GM12865 (cell line): Measurements from ENCODE around the gene PNKD.

Experiments
- DNase-seq: peaks from one replicate; pipeline ENCODE4 v3.0.0; 2010; ENCODE audit warnings: low read depth
- H3K4me3 ChIP-seq: 2 replicates; pipeline ENCODE4 v1.5.1; 2011; ENCODE audit warnings: mild to moderate bottlenecking, low read depth, low read length, control low read depth
- TF ChIP-seq, protein P1 (sequence below): IDR thresholded peaks from 2 replicates; pipeline ENCODE4 v1.5.1; 2011; ENCODE audit warnings: low read length, control low read depth, low read depth, inconsistent platforms; ENCODE audit not compliant: insufficient read depth; ENCODE audit errors: missing control alignments

Gene PNKD

DNA sequence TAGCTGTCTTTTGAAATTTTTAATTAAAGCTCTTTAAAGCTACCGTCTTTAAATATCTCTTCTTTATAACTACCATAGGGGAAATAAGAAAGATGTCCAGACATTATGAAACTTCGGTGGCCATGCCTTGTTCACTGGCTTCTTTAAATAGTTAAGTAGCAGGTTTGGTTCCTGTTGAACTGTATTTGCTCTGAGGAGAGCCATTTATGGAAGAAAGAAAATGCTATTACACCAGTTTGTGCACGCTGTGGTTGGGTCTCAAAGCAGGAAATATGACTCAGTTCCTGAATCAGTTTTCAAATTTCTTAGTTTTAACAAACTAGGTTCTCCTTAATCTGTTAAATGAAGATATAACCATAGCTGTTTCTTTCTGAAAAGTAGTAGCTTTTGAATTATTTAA, 41.1 kb upstream of the PNKD start:
- DNase-seq: peak; percentile 88
- peak overlapping the region; percentile 20; the same call in 1 of the 2 replicates for H3K4me3 ChIP-seq
- TF ChIP-seq, protein P1, sequence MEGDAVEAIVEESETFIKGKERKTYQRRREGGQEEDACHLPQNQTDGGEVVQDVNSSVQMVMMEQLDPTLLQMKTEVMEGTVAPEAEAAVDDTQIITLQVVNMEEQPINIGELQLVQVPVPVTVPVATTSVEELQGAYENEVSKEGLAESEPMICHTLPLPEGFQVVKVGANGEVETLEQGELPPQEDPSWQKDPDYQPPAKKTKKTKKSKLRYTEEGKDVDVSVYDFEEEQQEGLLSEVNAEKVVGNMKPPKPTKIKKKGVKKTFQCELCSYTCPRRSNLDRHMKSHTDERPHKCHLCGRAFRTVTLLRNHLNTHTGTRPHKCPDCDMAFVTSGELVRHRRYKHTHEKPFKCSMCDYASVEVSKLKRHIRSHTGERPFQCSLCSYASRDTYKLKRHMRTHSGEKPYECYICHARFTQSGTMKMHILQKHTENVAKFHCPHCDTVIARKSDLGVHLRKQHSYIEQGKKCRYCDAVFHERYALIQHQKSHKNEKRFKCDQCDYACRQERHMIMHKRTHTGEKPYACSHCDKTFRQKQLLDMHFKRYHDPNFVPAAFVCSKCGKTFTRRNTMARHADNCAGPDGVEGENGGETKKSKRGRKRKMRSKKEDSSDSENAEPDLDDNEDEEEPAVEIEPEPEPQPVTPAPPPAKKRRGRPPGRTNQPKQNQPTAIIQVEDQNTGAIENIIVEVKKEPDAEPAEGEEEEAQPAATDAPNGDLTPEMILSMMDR: no peak

DNA sequence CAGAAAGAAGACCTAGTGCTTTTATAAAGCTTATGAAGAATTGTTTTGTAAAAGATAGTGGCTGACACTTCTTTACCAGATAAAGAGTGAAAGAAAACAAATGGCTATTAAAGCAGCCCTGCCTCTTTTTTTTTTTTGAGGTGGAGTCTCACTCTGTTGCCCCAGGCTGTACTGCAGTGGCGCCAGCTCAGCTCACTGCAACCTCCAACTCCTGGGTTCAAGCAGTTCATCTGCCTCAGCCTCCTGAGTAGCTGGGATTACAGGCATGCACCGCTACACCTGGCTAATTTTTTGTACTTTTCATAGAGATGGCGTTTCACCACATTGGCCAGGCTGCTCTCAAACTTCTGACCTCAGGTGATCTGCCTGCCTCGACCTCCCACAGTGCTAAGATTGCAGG, 40.5 kb upstream of the PNKD start:
- H3K4me3 ChIP-seq: peak overlapping the region; percentile 19; the same call in 1 of the 2 replicates
- peak; percentile 38 for DNase-seq
- TF ChIP-seq, protein P1: no peak

DNA sequence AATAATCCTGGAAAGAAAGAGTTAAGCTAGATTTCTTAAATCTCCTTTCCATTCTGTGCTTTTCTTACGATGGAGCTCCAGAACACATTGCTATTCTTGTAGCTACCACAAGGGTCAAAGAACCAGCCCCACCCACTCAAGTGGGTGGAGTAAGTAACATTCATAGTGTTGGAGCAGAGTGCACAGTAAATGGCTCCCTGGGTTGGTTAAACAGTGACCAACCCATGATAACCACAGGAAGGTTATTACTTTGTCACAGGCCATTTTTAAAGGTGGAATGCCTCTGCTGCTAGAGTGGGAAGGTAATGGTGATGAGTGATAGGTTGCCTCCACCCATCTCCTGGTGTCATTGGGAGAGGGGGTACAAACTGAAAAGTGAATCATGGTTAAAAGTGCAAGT, 39.4 kb upstream of the PNKD start:
- DNase-seq: peak; percentile 56
- TF ChIP-seq, protein P1: peak; percentile 15
- no peak overlapping the region for H3K4me3 ChIP-seq

GRCh38 chr2:218233543-218233942, 36.8 kb upstream of the PNKD start:
- TF ChIP-seq, protein P1: no peak
- no peak for DNase-seq
- no peak overlapping the region for H3K4me3 ChIP-seq

- DNase-seq: no peak
Measured at GRCh38 chr2:218234521-218234920, 35.8 kb upstream of the PNKD start.

GRCh38 chr2:218235017-218235416, 35.3 kb upstream of the PNKD start:
- no peak for DNase-seq
- no peak overlapping the region for H3K4me3 ChIP-seq
- TF ChIP-seq, protein P1: no peak

More at GRCh38 chr2:218234521-218234920, 35.8 kb upstream of the PNKD start:
- H3K4me3 ChIP-seq: no peak overlapping the region
- TF ChIP-seq, protein P1: no peak

DNA sequence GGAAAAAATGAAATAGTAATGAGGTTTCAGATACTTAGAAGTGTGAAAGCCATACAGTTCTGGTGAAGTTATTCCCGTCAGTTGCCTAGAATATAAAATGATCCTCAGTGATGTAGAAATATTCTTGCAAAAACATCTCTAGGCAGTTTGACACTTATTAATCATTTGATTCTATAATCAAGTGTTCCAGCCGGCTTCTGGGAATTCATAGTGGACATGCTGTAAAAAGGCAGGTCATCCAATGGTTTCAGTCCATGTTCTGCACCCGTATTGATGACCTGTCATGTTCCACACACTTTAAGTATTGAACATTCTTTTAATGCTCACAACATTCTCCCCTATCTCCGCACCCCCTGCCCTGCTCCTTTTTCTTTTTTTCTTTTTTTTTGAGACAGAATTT, 33.5 kb upstream of the PNKD start:
- DNase-seq: no peak
- H3K4me3 ChIP-seq: no peak overlapping the region
- TF ChIP-seq, protein P1: no peak
